ENCODE measurements around the gene TMEM117. TPM values are rescaled to one million over a fixed set of nuclear protein-coding genes. Genes with fewer than 3 reads are reported as not detected.

Gene TMEM117
- total and polyA plus RNA-seq, 2 donors (not counting 3 experiments of a cell fraction or from before 2014, with no cell fraction given), result 1.2 to 3.8 TPM

GRCh38 chr12:44436756-44437155 lies 600.9 kb downstream of the TMEM117 start:
- no peak overlapping the region for H3K4me2 ChIP-seq (ENCODE audit: insufficient read depth, low read length)
- no peak for DNase-seq (ENCODE audit: low read depth, low spot score)
- TF ChIP-seq POLR2A (IDR thresholded peaks at IDR 0.05; ENCODE audit: low read depth, low read length) (no peak), JUN (IDR thresholded peaks at IDR 0.05; ENCODE audit: borderline replicate concordance, insufficient read depth, insufficient read length, low read depth) (no peak), MYC (IDR thresholded peaks at IDR 0.05; ENCODE audit: low read depth, low read length) (no peak), EZH2 (IDR thresholded peaks at IDR 0.05; ENCODE audit: borderline replicate concordance, low read depth, low read length, severe bottlenecking) (no peak), POLR2AphosphoS5 (IDR thresholded peaks at IDR 0.05; ENCODE audit: insufficient read depth, low read depth, low read length) (no peak), MAX (IDR thresholded peaks at IDR 0.05; ENCODE audit: insufficient read depth, insufficient read length) (no peak), FOS (IDR thresholded peaks at IDR 0.05; ENCODE audit: borderline replicate concordance, insufficient read depth, low read length) (no peak), CTCF (IDR thresholded peaks at IDR 0.05; ENCODE audit: extremely low read depth in 1 of 2, insufficient read depth in 1 of 2, low read depth in 1 of 2, low read length in 2 of 2) (no peak), GATA2 (IDR thresholded peaks at IDR 0.05; ENCODE audit: insufficient read depth, insufficient read length, low read depth, low read length) (no peak)
- H3K4me3 ChIP-seq (replicated peaks in 1 of 3; ENCODE audit: insufficient read depth in 1 of 3, low read depth in 1 of 3, low read length in 3 of 3), result no peak overlapping the region
- no peaks in the 10 kb centered on the region for H3K4me1 ChIP-seq (ENCODE audit: control insufficient read depth, extremely low read depth, insufficient read depth, low read length)
- ChIA-PET CTCF (no interaction called here), POLR2A (no interaction called here)
- no peaks in the 10 kb centered on the region for H3K9me3 ChIP-seq (replicated peaks; ENCODE audit: control insufficient read depth, insufficient read depth, low read length)
- intact Hi-C loops (cut with micrococcal nuclease), result no loop called here
- H3K27ac ChIP-seq (ENCODE audit: insufficient read depth, low read depth, low read length), result no peak overlapping the region
- H3K9me1 ChIP-seq (replicated peaks; ENCODE audit: control insufficient read depth, extremely low read depth, insufficient read depth, low read length), result no peaks in the 10 kb centered on the region
- H3K27me3 ChIP-seq (ENCODE audit: control insufficient read depth in 2 of 2, insufficient read depth in 2 of 2, low read length in 2 of 2), result no peaks in the 10 kb centered on the region
- H3K79me2 ChIP-seq (ENCODE audit: control insufficient read depth, insufficient read depth, low read length), result no peaks in the 10 kb centered on the region
- no peak for FAIRE-seq
- H3K36me3 ChIP-seq (ENCODE audit: control insufficient read depth in 2 of 2, extremely low read depth in 1 of 2, insufficient read depth in 2 of 2, low read length in 2 of 2), result no peaks in the 10 kb centered on the region
- dilution Hi-C loops (cut with MboI; ENCODE audit: extremely low pct_ligation_motif_present, low sequenced_read_pairs), result no loop called here
- no peak overlapping the region for H2AFZ ChIP-seq (ENCODE audit: low read depth, low read length)
- no TSS peak for BruUV-seq (replicated peaks)
- no peak overlapping the region for H3K9ac ChIP-seq (replicated peaks; ENCODE audit: extremely low read depth, insufficient read depth, low read length)
- H4K20me1 ChIP-seq (replicated peaks; ENCODE audit: control insufficient read depth, extremely low read depth, insufficient read depth, low read length), result no peaks in the 10 kb centered on the region

Other genes starting within 250 kb of the TMEM117 start
- 11.4 and 13.1 TPM in 2 replicates for gene PUS7L, start 77.3 kb upstream of the TMEM117 start, total RNA-seq
- 1.7 and 1.8 TPM in 2 replicates for gene PUS7L, start 77.3 kb upstream of the TMEM117 start, polyA plus RNA-seq
- 13.1 and 17.1 TPM in 2 replicates for gene IRAK4, start 77.1 kb upstream of the TMEM117 start, total RNA-seq
- 7.5 and 10.8 TPM in 2 replicates for gene IRAK4, start 77.1 kb upstream of the TMEM117 start, polyA plus RNA-seq
- 75.5 and 75.9 TPM in 2 replicates for gene TWF1, start 29.8 kb upstream of the TMEM117 start, total RNA-seq
- gene TWF1, start 29.8 kb upstream of the TMEM117 start, polyA plus RNA-seq, result 17.1 and 23.8 TPM in 2 replicates

All from endothelial cell of umbilical vein (primary cell).